Measurements from ENCODE around the gene MELTF. TPM values are rescaled to one million over a fixed set of nuclear protein-coding genes. Genes with fewer than 3 reads are reported as not detected.

The MELTF gene
- total and polyA plus RNA-seq, 2 of the 13 experiments (the other 11 are each of a cell fraction or from before 2014, with no cell fraction given) = 3.2 to 7.5 TPM

- TF ChIP-seq TFE3 (CRISPR knock-in tag; IDR thresholded peaks at IDR 0.05) = no peak
- TF ChIP-seq ZNF20 (CRISPR knock-in tag; IDR thresholded peaks at IDR 0.05) = no peak
- TF ChIP-seq HMGA1 (CRISPR knock-in tag; conservative IDR thresholded peaks at IDR 0.05) = no peak
- TF ChIP-seq ZNF772 (CRISPR knock-in tag; IDR thresholded peaks at IDR 0.05) = no peak
- TF ChIP-seq ZNF546 (CRISPR knock-in tag; conservative IDR thresholded peaks at IDR 0.05) = no peak
- TF ChIP-seq DBP (CRISPR knock-in tag; IDR thresholded peaks at IDR 0.05; ENCODE audit: not compliant biosample characterization) = no peak
- TF ChIP-seq FLYWCH1 (CRISPR knock-in tag; IDR thresholded peaks at IDR 0.05) = no peak
- TF ChIP-seq RFX5 (IDR thresholded peaks at IDR 0.05; ENCODE audit: low read depth, low read length) = no peak
- no peak for TF ChIP-seq E2F2 (CRISPR knock-in tag; IDR thresholded peaks at IDR 0.05; ENCODE audit: borderline replicate concordance)
- TF ChIP-seq ZNF816 (CRISPR knock-in tag; IDR thresholded peaks at IDR 0.05; ENCODE audit: borderline replicate concordance) = peak; percentile 61; the same call in 1 of the 2 replicates
- no peak for TF ChIP-seq PLRG1 (conservative IDR thresholded peaks at IDR 0.05)
- no peak; the same call in 1 of the 2 replicates for TF ChIP-seq ZNF782 (CRISPR knock-in tag; IDR thresholded peaks at IDR 0.05; ENCODE audit: borderline replicate concordance)
- no peak for TF ChIP-seq HIVEP1 (CRISPR knock-in tag; IDR thresholded peaks at IDR 0.05)
- TF ChIP-seq ONECUT2 (CRISPR knock-in tag; IDR thresholded peaks at IDR 0.05) = no peak
- no peak for TF ChIP-seq ARNT (IDR thresholded peaks at IDR 0.05)
- TF ChIP-seq ZNF264 (CRISPR knock-in tag; IDR thresholded peaks at IDR 0.05) = peak; percentile 63; the same call in 1 of the 2 replicates
- 0 out of 2 replicates have a peak, but pooled peaks have one; percentile 44 for TF ChIP-seq SP4 (CRISPR knock-in tag; IDR thresholded peaks at IDR 0.05)
- 0 out of 2 replicates have a peak, but pooled peaks have one; percentile 18 for TF ChIP-seq ZBTB20 (CRISPR knock-in tag; IDR thresholded peaks at IDR 0.05; ENCODE audit: borderline replicate concordance, low read depth)
- TF ChIP-seq PHF8 (CRISPR knock-in tag; IDR thresholded peaks at IDR 0.05) = no peak; the same call in 1 of the 2 replicates
- no peak for TF ChIP-seq IKZF1 (IDR thresholded peaks at IDR 0.05)
- TF ChIP-seq PCBP1 (IDR thresholded peaks at IDR 0.05; ENCODE audit: borderline replicate concordance, low read depth, low read length) = no peak
- TF ChIP-seq ZNF484 (CRISPR knock-in tag; IDR thresholded peaks at IDR 0.05; ENCODE audit: borderline replicate concordance, low read depth) = no peak
- TF ChIP-seq ZNF563 (CRISPR knock-in tag; IDR thresholded peaks at IDR 0.05) = peak; percentile 18; the same call in 1 of the 2 replicates
- TF ChIP-seq FOXO4 (CRISPR knock-in tag; conservative IDR thresholded peaks at IDR 0.05) = no peak
- TF ChIP-seq ZNF510 (CRISPR knock-in tag; IDR thresholded peaks at IDR 0.05; ENCODE audit: low read depth) = no peak; the same call in 1 of the 2 replicates
- TF ChIP-seq HNRNPL (IDR thresholded peaks at IDR 0.05; ENCODE audit: low read depth, low read length) = 0 out of 2 replicates have a peak, but pooled peaks have one; percentile 18
- TF ChIP-seq NFE2L1 (CRISPR knock-in tag; IDR thresholded peaks at IDR 0.05; ENCODE audit: borderline replicate concordance) = no peak
Observed at GRCh38 chr3:196988241-196989029, 41.2 kb downstream of the MELTF start (continued).

Measured in HepG2 (cell line).